NCI-H1092 treated with DMSO at 0.1 percent for 48 hours (cell line): ENCODE data around the gene CLINT1.

Experiments
- DNase-seq: peaks from one replicate; lab custom pipeline; 2025; lab: John Stamatoyannopoulos, UW

CLINT1 gene

DNA sequence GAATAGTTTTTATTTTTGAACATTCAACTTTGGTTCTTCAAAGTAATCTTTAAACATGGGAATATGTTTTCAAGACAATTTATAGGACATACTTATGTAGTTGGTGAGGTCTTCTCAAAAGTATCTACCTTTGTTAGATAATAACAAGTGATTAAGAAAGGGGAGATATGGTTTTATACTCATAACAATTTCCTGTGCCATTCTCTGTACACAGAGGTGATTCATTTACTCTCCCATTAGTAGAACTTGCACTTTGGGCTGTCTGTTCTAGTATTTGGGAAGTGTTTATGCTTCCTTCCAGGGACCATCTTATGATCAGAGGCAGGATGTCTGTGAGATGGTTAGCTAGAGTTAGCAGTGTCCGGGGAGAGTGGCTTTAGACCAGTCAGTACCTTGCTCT, 100.2 kb downstream of the CLINT1 start:
- no peak for DNase-seq

DNA sequence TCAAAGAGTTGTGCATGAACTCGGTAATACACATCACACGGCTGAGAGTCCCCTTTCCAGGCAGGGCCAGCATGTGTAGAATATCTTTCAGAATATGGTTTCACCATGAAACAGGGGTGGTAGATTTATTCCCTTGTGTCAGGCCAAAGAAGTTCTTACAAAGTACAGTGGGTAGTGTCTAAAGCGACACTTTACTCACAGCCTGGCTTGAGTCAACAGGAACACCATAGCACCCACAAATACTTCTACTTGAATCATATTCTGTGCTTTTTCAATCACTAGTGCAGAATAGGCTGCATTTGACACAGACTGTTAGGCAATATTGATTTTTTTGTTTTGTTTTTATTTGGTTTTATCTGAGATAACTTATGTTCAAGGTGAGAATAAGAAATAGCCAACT, 102.8 kb downstream of the CLINT1 start:
- no peak for DNase-seq

GRCh38 chr5:157750320-157750719, 108.6 kb downstream of the CLINT1 start:
- no peak for DNase-seq

GRCh38 chr5:157749462-157749799, 109.5 kb downstream of the CLINT1 start:
- no peak for DNase-seq

- DNase-seq, result no peak
Measured at GRCh38 chr5:157748760-157749461, 110.0 kb downstream of the CLINT1 start.

DNA sequence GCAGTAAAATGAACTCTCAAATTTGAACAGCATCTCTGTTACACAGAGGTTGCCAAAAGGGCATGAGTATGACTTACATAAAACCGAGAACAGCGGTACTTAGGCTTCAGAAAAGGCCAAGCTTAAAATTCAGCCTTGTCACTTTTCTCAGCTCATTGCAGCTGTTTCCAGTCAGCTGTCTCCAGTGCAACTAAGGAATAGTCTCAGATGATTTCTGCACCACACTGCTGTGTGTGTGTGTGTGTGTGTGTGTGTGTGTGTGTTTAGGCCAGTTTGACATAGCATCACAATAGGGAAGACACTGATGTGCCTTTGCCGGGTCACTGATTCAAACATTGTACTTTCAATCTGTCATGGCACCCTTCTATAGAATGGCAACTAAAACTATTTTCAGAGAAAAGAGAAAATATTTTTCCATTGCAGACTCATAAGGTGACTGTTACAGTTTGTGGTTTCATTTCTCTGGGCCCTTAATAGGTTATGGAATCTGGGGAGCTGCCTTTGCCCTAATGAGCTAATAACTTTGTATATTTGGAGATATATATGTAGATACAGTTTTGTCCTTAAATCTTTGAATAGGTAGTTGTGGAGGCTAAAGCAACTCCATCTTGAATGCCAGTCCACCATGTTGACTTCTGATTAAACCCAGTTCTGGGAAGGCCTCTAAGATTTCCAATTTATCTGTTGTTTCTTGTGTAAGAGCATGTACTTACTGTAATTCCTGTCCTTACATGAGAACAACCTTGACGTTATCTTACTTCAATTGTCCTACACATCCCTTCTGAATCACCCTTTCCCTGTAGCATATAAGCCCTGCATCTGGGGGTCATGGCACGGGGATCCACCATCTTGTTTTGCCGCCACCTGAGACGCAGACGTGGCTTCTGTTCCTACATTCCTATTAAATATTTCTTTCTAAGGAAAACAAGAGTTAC, 110.9 kb downstream of the CLINT1 start:
- no peak for DNase-seq

DNA sequence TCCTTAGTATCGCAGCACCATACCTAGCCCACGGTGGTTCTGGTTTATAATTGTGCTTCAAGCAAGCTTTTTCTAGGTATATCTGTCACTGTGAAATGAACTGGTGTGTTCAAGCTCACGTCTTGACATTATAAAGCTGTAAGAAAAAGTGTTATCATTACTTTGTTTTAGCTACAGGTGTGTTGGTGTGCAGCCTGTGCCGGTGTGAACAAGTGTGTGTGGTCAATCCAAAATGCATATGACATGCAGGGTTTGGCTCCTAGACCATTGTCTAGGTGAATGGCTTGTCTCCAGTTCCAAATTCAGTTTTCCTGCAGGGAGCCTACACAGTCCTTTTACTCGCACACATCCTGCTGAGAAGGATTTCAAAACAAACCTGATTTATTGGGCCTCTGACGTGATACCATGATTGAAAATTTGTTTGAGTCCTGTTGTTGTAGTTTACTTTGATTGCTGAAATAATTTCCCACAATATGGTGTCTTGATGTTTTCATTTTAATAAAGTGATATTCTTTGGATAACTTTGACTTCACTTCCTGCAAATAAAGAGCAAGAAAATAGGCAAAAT, 111.7 kb downstream of the CLINT1 start:
- no peak for DNase-seq

GRCh38 chr5:157745041-157745456, 113.9 kb downstream of the CLINT1 start:
- no peak for DNase-seq

DNA sequence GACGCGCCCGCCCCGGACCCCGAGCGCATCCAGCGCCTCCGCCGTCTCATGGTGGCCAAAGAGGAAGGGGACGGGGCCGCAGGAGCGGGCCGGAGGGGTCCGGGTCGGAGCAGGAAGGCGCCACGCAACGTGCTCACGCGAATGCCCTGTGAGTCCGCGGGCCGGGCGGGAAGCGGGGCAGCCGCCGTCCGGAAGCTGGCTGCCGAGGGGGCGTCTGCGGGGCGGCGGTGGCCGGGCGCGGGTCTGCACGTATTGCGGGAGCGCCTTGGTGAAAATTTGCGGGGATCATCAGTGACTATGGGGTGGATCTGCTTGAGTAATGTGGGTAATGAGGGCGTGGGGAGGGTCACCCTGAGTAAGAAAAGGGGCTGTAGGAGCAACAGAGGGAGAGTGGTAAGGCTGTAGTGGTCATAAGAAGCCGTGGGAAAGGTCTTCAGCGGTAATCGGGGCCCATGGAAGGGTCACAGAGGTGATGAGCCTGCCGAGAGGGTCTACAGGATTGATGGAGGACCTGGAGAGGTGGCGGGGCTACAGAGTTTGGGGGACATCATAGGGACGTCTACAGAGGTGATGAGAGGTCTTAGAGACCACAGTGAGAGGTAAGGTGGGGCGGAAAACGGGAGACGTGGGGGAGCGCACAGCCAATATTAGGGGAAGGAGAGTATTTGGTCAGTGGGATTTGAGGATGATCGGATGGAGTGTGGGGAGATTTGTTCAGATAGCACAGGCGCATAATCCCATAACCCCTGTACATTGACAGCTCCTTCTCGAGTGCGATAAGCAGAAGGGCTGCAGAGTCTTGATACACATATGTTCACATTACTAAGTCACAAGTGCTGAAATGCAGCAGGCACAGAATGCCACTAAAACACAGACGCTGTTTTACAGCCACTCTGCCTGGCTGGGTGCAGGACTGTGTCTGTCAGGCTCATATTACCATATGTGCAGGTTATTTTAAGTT, 114.6 kb downstream of the CLINT1 start:
- no peak for DNase-seq

DNA sequence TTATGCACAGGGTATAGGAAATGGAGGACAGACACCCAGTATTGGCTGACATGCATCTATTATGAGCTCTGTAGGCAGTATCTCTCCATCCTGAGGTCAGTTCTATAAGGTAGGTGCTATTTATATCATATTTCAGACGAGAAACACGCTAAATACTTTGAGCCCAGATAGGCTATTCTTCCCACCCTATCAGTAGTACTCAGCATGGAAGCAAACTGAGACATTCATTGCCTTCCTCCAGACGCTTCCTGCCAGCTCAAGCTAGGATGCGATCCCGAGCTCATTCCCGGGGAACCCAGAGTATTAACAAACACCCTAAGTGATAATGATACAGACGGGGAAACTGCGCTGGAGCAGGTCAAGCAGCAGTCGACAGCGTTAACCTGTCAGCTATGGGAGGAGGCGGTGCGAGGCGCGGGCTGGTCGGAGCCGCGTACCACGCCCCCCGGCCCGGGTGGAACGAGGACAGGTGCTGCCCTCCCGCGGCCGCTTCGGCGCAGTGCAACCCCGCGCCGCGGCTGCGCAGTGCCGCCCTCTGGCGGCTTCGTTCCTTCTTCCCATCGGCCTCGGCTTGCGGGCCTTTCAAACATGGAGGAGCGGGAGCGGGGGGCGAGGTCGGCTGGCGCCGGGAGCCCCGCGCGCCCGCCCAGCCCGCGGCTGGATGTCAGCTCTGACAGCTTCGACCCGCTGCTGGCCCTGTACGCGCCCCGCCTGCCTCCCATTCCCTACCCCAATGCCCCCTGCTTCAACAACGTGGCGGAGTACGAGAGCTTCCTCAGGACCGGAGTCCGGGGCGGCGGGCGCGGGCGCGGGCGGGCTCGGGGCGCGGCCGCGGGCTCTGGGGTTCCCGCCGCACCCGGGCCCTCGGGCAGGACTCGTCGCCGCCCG, 115.5 kb downstream of the CLINT1 start, which contains the start of gene LSM11:
LSM11 (plus strand) TSS at position 550 of the 888 bp plus-strand sequence; CDS start at position 589, 39 bp downstream.
- DNase-seq, result peak; percentile 74

DNA sequence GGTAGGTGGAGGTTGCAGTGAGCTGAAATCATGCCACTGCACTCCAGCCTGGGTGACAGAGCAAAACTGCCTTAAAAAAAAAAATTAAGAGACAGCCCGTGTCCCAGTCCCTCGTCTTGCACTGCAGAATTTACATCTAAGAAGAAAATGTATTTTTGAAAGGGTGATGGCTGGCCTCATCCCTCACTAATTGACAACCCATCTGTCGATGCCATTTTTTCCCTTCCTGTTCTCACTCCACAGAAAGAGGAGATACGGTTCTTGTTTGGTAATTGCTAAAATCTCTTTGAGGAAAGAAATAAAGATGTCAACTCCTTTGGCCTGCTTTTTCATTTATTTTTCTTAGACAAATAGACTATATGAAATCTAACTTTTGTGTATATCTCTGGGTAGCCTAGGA, 117.8 kb downstream of the CLINT1 start:
- no peak for DNase-seq

DNA sequence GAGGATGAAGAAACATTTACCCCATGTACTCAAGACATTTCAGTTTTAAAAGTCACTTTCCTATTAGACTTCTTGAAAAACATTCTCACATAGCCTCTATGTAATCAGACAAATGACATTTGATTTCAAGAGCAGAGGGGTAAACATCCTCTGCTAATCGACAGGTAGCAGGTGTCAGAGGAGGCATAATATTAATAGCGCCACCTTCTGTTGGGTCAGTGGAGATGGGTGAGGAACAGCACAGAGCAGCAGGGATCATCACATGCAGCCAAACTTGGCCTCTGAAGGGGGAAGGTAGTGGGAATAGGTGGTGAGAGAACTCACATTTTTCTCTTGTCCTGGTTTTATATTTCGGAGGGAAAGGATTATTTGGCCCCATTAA, 118.7 kb downstream of the CLINT1 start:
- peak; percentile 4 for DNase-seq

- DNase-seq, result no peak
Measured at GRCh38 chr5:157739388-157740228, 119.3 kb downstream of the CLINT1 start.

GRCh38 chr5:157735991-157736390, 123.0 kb downstream of the CLINT1 start:
- DNase-seq, result no peak
